Activated CD4-positive, alpha-beta T cell treated with anti-CD3 and anti-CD28 coated beads for 36 hours (primary cell): ENCODE measurements around the gene GPR22. TPM values are rescaled to one million over a fixed set of nuclear protein-coding genes. Genes with fewer than 3 reads are reported as not detected.

ENCODE experiments used
- ATAC-seq: fragments of 200-7000 bp; cut with Tn5 transposase; one replicate; pipeline ENCODE4 v1.10.0; 2021; ENCODE audit warnings: mild to moderate bottlenecking, moderate library complexity
- CTCF ChIA-PET: fragments of 350-600 bp; sonication (Branson Sonifier 250); formaldehyde crosslinking; loops from one replicate; lab custom pipeline; 2021; ENCODE audit warnings: antibody characterized with exemption; lab: Charles Lee
- POLR2A ChIA-PET: fragments of 350-600 bp; sonication (Branson Sonifier 250); formaldehyde crosslinking; loops from one replicate; lab custom pipeline; 2021; ENCODE audit warnings: antibody characterized with exemption, inconsistent platforms; lab: Charles Lee
- DNase-seq: peaks from one replicate; pipeline ENCODE4 v3.0.0-alpha.2; 2020
- H3K27ac Mint-ChIP-seq: one replicate; pipeline ENCODE4 v1.8.0; 2021; ENCODE audit warnings: mixed read lengths
- H3K27me3 Mint-ChIP-seq: one replicate; pipeline ENCODE4 v1.8.0; 2021; ENCODE audit warnings: mixed read lengths
- H3K36me3 Mint-ChIP-seq: one replicate; pipeline ENCODE4 v1.8.0; 2021; ENCODE audit warnings: low read depth, mixed read lengths
- H3K4me1 Mint-ChIP-seq: one replicate; pipeline ENCODE4 v1.8.0; 2021; ENCODE audit warnings: mixed read lengths
- H3K4me3 Mint-ChIP-seq: one replicate; pipeline ENCODE4 v1.8.0; 2021; ENCODE audit warnings: mild to moderate bottlenecking, moderate library complexity, mixed read lengths
- H3K9me3 Mint-ChIP-seq: one replicate; pipeline ENCODE4 v1.8.0; 2021; ENCODE audit warnings: low read depth, mixed read lengths
- intact Hi-C, 2 experiments: fragments of 100-400 bp; cut with DNase I in 1 of 2; cut with micrococcal nuclease in 1 of 2; formaldehyde crosslinking; loops; one replicate each; pipeline versions ENCODE4 v1.14.2 to v1.15.1; 2022 to 2024; cut with DNase I, micrococcal nuclease
- total RNA-seq, 2 experiments: library from RNA; stranded (reverse); gene quantifications; one replicate each; pipeline ENCODE4 v1.2.3, GENCODE V29; 2021

GPR22 gene
- total RNA-seq, 2 experiments from 2014 or later = not detected

- no peaks in the 10 kb centered on the region for H3K27me3 Mint-ChIP-seq
- H3K4me3 Mint-ChIP-seq = no peak overlapping the region
- no peaks in the 10 kb centered on the region for H3K9me3 Mint-ChIP-seq
- H3K36me3 Mint-ChIP-seq = peaks cover 8% of the 10 kb centered on the region
- no peak for ATAC-seq
- DNase-seq = no peak
- peaks cover 5% of the 10 kb centered on the region for H3K4me1 Mint-ChIP-seq
- CTCF ChIA-PET = interaction anchor here (1.2 to 3.6 kb wide), 3 partner anchors 12 to 250 kb away, joined by 3 to 11 read pairs (median 3); no protein-coding TSS in a partner anchor
- no peak overlapping the region for H3K27ac Mint-ChIP-seq
- POLR2A ChIA-PET = no interaction called here
- intact Hi-C loops = loop anchor here in 1 of 2 experiments (10.0 kb wide), 1 partner anchor 185 kb away; the partner anchor contains the start of gene SLC26A4
These were observed 9.4 kb downstream of the GPR22 start for GRCh38 chr7:107479303-107479702.

- peaks cover 4% of the 10 kb centered on the region for H3K36me3 Mint-ChIP-seq
- no peaks in the 10 kb centered on the region for H3K9me3 Mint-ChIP-seq
- intact Hi-C loops = no loop called here
- H3K4me3 Mint-ChIP-seq = no peak overlapping the region
- H3K4me1 Mint-ChIP-seq = peaks cover 7% of the 10 kb centered on the region
- ChIA-PET POLR2A (no interaction called here), CTCF (interaction anchor here (0.8 kb wide), 1 partner anchor 11 kb away, joined by 3 read pairs; the partner anchor contains the start of gene GPR22)
- no peak overlapping the region for H3K27ac Mint-ChIP-seq
- ATAC-seq (no peak), DNase-seq (no peak)
- H3K27me3 Mint-ChIP-seq = no peaks in the 10 kb centered on the region
These were observed 11.1 kb downstream of the GPR22 start for GRCh38 chr7:107480932-107481331.

GRCh38 chr7:107482571-107482970 lies 12.7 kb downstream of the GPR22 start:
- POLR2A ChIA-PET = no interaction called here
- no peak overlapping the region for H3K27ac Mint-ChIP-seq
- peaks cover 10% of the 10 kb centered on the region for H3K36me3 Mint-ChIP-seq

GRCh38 chr7:107486041-107486440 lies 16.2 kb downstream of the GPR22 start:
- intact Hi-C loops = no loop called here
- ChIA-PET CTCF (no interaction called here), POLR2A (no interaction called here)
- Mint-ChIP-seq H3K4me3 (no peak overlapping the region), H3K9me3 (peaks cover 2% of the 10 kb centered on the region), H3K27ac (no peak overlapping the region), H3K36me3 (peaks cover 15% of the 10 kb centered on the region), H3K4me1 (peaks cover 14% of the 10 kb centered on the region), H3K27me3 (no peaks in the 10 kb centered on the region)
- DNase-seq (no peak), ATAC-seq (peak; percentile 49)

More at GRCh38 chr7:107482571-107482970, 12.7 kb downstream of the GPR22 start:
- Mint-ChIP-seq H3K4me3 (no peak overlapping the region), H3K4me1 (peaks cover 15% of the 10 kb centered on the region), H3K27me3 (no peaks in the 10 kb centered on the region), H3K9me3 (peaks cover 2% of the 10 kb centered on the region)
- no peak for ATAC-seq
- DNase-seq = no peak
- CTCF ChIA-PET = no interaction called here
- intact Hi-C loops = no loop called here

- Mint-ChIP-seq H3K27ac (no peak overlapping the region), H3K36me3 (peaks cover 15% of the 10 kb centered on the region), H3K4me3 (no peak overlapping the region), H3K4me1 (peaks cover 9% of the 10 kb centered on the region), H3K9me3 (peaks cover 3% of the 10 kb centered on the region), H3K27me3 (no peaks in the 10 kb centered on the region)
- ATAC-seq (no peak), DNase-seq (no peak)
- ChIA-PET CTCF (interaction anchor here (1.2 to 1.5 kb wide), 2 partner anchors 8 to 26 kb away, joined by 3 read pairs; no protein-coding TSS in a partner anchor), POLR2A (no interaction called here)
- intact Hi-C loops = no loop called here
These were observed 23.0 kb downstream of the GPR22 start for GRCh38 chr7:107492875-107493274.

GRCh38 chr7:107494315-107494751 lies 24.5 kb downstream of the GPR22 start:
- H3K27ac Mint-ChIP-seq = no peak overlapping the region
- H3K9me3 Mint-ChIP-seq = peaks cover 3% of the 10 kb centered on the region
- CTCF ChIA-PET = interaction anchor here (1.0 to 1.3 kb wide), 2 partner anchors 10 to 30 kb away, joined by 3 to 4 read pairs; no protein-coding TSS in a partner anchor
- no peak for DNase-seq
- no peak overlapping the region for H3K4me3 Mint-ChIP-seq
- peaks cover 14% of the 10 kb centered on the region for H3K36me3 Mint-ChIP-seq
- peaks cover 9% of the 10 kb centered on the region for H3K4me1 Mint-ChIP-seq
- no peaks in the 10 kb centered on the region for H3K27me3 Mint-ChIP-seq
- intact Hi-C loops = no loop called here
- ATAC-seq = no peak
- POLR2A ChIA-PET = no interaction called here

- H3K9me3 Mint-ChIP-seq = peaks cover 3% of the 10 kb centered on the region
- CTCF ChIA-PET = interaction anchor here (1.4 kb wide), 1 partner anchor 10 kb away, joined by 3 read pairs; no protein-coding TSS in a partner anchor
- H3K4me3 Mint-ChIP-seq = no peak overlapping the region
- POLR2A ChIA-PET = no interaction called here
- no peak for ATAC-seq
- no peak overlapping the region for H3K27ac Mint-ChIP-seq
- peaks cover 12% of the 10 kb centered on the region for H3K36me3 Mint-ChIP-seq
- peaks cover 9% of the 10 kb centered on the region for H3K4me1 Mint-ChIP-seq
- H3K27me3 Mint-ChIP-seq = no peaks in the 10 kb centered on the region
- no peak for DNase-seq
- intact Hi-C loops = no loop called here
These were observed 25.0 kb downstream of the GPR22 start for GRCh38 chr7:107494884-107495283.

- H3K27me3 Mint-ChIP-seq = no peaks in the 10 kb centered on the region
- POLR2A ChIA-PET = no interaction called here
These were observed 25.7 kb downstream of the GPR22 start for GRCh38 chr7:107495516-107495915.

GRCh38 chr7:107499731-107500130 lies 29.9 kb downstream of the GPR22 start:
- no peak for ATAC-seq
- POLR2A ChIA-PET = interaction anchor here (0.7 kb wide), 1 partner anchor 52 kb away, joined by 3 read pairs; no protein-coding TSS in a partner anchor
- CTCF ChIA-PET = no interaction called here

More at GRCh38 chr7:107495516-107495915, 25.7 kb downstream of the GPR22 start:
- ATAC-seq = no peak
- Mint-ChIP-seq H3K4me3 (no peak overlapping the region), H3K36me3 (peaks cover 12% of the 10 kb centered on the region), H3K9me3 (peaks cover 3% of the 10 kb centered on the region), H3K4me1 (peaks cover 7% of the 10 kb centered on the region), H3K27ac (no peak overlapping the region)
- CTCF ChIA-PET = interaction anchor here (0.6 to 1.4 kb wide), 3 partner anchors 9 to 314 kb away, joined by 3 to 6 read pairs (median 4); no protein-coding TSS in a partner anchor
- intact Hi-C loops = no loop called here
- DNase-seq = no peak

GRCh38 chr7:107501593-107501992 lies 31.7 kb downstream of the GPR22 start:
- ATAC-seq (no peak), DNase-seq (peak; percentile 49)
- ChIA-PET POLR2A (no interaction called here), CTCF (interaction anchor here (0.8 to 1.4 kb wide), 5 partner anchors 9 to 354 kb away, joined by 3 to 8 read pairs (median 3); no protein-coding TSS in a partner anchor)
- Mint-ChIP-seq H3K4me3 (no peak overlapping the region), H3K27me3 (no peaks in the 10 kb centered on the region), H3K9me3 (peaks cover 3% of the 10 kb centered on the region), H3K4me1 (peaks cover 11% of the 10 kb centered on the region), H3K36me3 (peaks cover 11% of the 10 kb centered on the region), H3K27ac (no peak overlapping the region)
- intact Hi-C loops = loop anchor here in 1 of 2 experiments (2.0 to 5.0 kb wide), 2 partner anchors 299 to 354 kb away; no protein-coding TSS in a partner anchor

More at GRCh38 chr7:107499731-107500130, 29.9 kb downstream of the GPR22 start:
- H3K4me3 Mint-ChIP-seq = no peak overlapping the region
- H3K27me3 Mint-ChIP-seq = no peaks in the 10 kb centered on the region
- peaks cover 7% of the 10 kb centered on the region for H3K4me1 Mint-ChIP-seq
- intact Hi-C loops = loop anchor here in 1 of 2 experiments (2.0 to 5.0 kb wide), 2 partner anchors 297 to 352 kb away; no protein-coding TSS in a partner anchor
- no peak for DNase-seq
- H3K36me3 Mint-ChIP-seq = peaks cover 8% of the 10 kb centered on the region
- H3K27ac Mint-ChIP-seq = no peak overlapping the region
- peaks cover 3% of the 10 kb centered on the region for H3K9me3 Mint-ChIP-seq

GRCh38 chr7:107502154-107502553 lies 32.3 kb downstream of the GPR22 start:
- CTCF ChIA-PET = interaction anchor here (1.1 to 1.4 kb wide), 3 partner anchors 38 to 300 kb away, joined by 3 read pairs; no protein-coding TSS in a partner anchor
- H3K27me3 Mint-ChIP-seq = no peaks in the 10 kb centered on the region
- intact Hi-C loops = loop anchor here in 1 of 2 experiments (5.0 kb wide), 1 partner anchor 355 kb away; no protein-coding TSS in a partner anchor

More at GRCh38 chr7:107502154-107502553, 32.3 kb downstream of the GPR22 start:
- Mint-ChIP-seq H3K27ac (no peak overlapping the region), H3K4me3 (no peak overlapping the region), H3K36me3 (peaks cover 9% of the 10 kb centered on the region), H3K9me3 (peaks cover 1% of the 10 kb centered on the region), H3K4me1 (peaks cover 12% of the 10 kb centered on the region)
- POLR2A ChIA-PET = no interaction called here
- no peak for ATAC-seq
- no peak for DNase-seq
